ENCODE data around the gene UBR4. TPM values are rescaled to one million over a fixed set of nuclear protein-coding genes. Genes with fewer than 3 reads are reported as not detected.

The UBR4 gene
- total RNA-seq, 3 donors from 2014 or later: 108 to 159 (median 128) TPM

- peaks cover 12% of the 10 kb centered on the region for H3K36me3 ChIP-seq (ENCODE audit: low read depth)
- intact Hi-C loops (cut with DNase I, micrococcal nuclease): loop anchor here in 1 of 2 donors (5.0 kb wide), 1 partner anchor 63 kb away; no protein-coding TSS in a partner anchor
- peak; percentile 46 for ATAC-seq
These were observed 30.3 kb downstream of the UBR4 start for GRCh38 chr1:19179597-19180264.

GRCh38 chr1:19178734-19179398, 31.2 kb downstream of the UBR4 start:
- no peak for TF ChIP-seq CTCF (IDR thresholded peaks at IDR 0.05)
- H3K36me3 ChIP-seq (ENCODE audit: low read depth): peaks cover 6% of the 10 kb centered on the region
- H3K4me1 ChIP-seq (ENCODE audit: low read depth): no peaks in the 10 kb centered on the region
- DNase-seq: no peak
- intact Hi-C loops (cut with DNase I, micrococcal nuclease): loop anchor here in 1 of 2 donors (5.0 kb wide), 1 partner anchor 63 kb away; no protein-coding TSS in a partner anchor
- no peak overlapping the region for H3K4me3 ChIP-seq
- ATAC-seq: no peak
- no peaks in the 10 kb centered on the region for H3K9me3 ChIP-seq

More at GRCh38 chr1:19179597-19180264, 30.3 kb downstream of the UBR4 start:
- Histone ChIP-seq H3K9me3 (no peaks in the 10 kb centered on the region), H3K4me1 (ENCODE audit: low read depth) (no peaks in the 10 kb centered on the region), H3K4me3 (no peak overlapping the region)
- peak in 1 of 3 donors; percentile 27 for DNase-seq
- no peak for TF ChIP-seq CTCF (IDR thresholded peaks at IDR 0.05)

GRCh38 chr1:19177811-19178210, 32.3 kb downstream of the UBR4 start:
- TF ChIP-seq CTCF (IDR thresholded peaks at IDR 0.05): no peak
- Histone ChIP-seq H3K4me1 (ENCODE audit: low read depth) (no peaks in the 10 kb centered on the region), H3K9me3 (no peaks in the 10 kb centered on the region), H3K36me3 (ENCODE audit: low read depth) (peaks cover 3% of the 10 kb centered on the region), H3K4me3 (no peak overlapping the region)
- no peak for DNase-seq
- intact Hi-C loops (cut with DNase I, micrococcal nuclease): loop anchor here in 1 of 2 donors (5.0 kb wide), 1 partner anchor 64 kb away; no protein-coding TSS in a partner anchor
- ATAC-seq: no peak

- Histone ChIP-seq H3K9me3 (no peaks in the 10 kb centered on the region), H3K4me3 (no peak overlapping the region), H3K36me3 (ENCODE audit: low read depth) (peaks cover 13% of the 10 kb centered on the region), H3K4me1 (ENCODE audit: low read depth) (peaks cover 12% of the 10 kb centered on the region)
- no peak for DNase-seq
- TF ChIP-seq CTCF (IDR thresholded peaks at IDR 0.05): no peak
- no peak for ATAC-seq
- intact Hi-C loops (cut with DNase I, micrococcal nuclease): no loop called here
These were observed 40.4 kb downstream of the UBR4 start for GRCh38 chr1:19169642-19170041.

GRCh38 chr1:19167140-19167539, 42.9 kb downstream of the UBR4 start:
- H3K9me3 ChIP-seq: no peaks in the 10 kb centered on the region
- intact Hi-C loops (cut with DNase I, micrococcal nuclease): no loop called here
- no peak for TF ChIP-seq CTCF (IDR thresholded peaks at IDR 0.05)
- ATAC-seq (no peak), DNase-seq (no peak)
- H3K4me1 ChIP-seq (ENCODE audit: low read depth): peaks cover 16% of the 10 kb centered on the region
- no peak overlapping the region for H3K4me3 ChIP-seq
- peaks cover 6% of the 10 kb centered on the region for H3K36me3 ChIP-seq (ENCODE audit: low read depth)
